GM19239 (cell line): ENCODE measurements around the gene ING5.

Experiments used
- DNase-seq: peaks from one replicate; pipeline ENCODE4 v3.0.0; 2011; ENCODE audit warnings: low spot score; ENCODE audit not compliant: insufficient read length
- FAIRE-seq: peaks from 2 replicates; lab custom pipeline; 2011; peaks lifted over from hg19 to GRCh38; lab: Jason Lieb, UNC

The ING5 gene

DNA sequence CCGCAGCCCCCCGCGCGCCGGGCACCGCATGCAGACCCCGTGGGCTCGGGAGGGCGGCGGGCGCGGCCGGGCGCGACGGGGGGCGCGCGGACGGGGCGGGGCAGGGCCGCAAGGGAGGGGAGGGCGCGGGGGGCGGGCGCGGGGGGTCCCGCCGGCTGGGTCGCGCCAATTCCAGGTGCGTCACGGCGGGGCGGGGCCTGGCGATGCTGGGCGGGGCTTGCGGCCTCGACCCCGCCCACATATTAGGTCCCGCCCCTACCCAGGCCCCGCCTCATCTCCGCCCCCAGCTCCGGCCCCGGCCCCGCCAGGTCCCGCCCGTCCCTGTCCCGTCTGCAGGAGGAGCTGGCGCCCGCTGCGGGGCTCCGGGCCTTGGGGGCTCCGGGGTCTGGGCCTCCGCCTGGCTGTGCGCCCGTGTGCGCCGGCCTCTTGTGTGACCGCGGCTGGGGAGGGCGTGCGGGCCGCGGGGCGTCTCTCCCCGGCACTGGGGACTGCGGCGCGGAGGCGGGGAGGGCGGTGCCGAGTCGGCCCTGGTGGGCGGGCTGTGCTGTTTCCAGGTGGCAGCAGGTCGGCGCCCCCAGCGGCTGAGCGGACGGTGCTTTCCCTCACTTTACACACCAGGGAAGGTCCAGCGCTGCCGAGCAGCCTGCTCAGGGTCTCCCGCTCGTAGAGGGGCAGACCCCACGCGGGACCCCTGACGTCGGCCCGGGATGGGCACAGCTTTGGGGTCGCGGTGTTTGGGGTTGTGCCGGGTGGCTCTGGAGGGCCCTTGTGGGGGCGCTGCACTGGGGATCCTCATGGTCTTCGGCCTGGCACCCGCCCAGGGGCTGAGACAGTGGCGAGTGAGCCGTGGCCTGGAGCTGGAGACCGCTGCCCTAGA lies 554 bp downstream of the ING5 start:
- FAIRE-seq: peak; percentile 71
- DNase-seq: peak; percentile 95

DNA sequence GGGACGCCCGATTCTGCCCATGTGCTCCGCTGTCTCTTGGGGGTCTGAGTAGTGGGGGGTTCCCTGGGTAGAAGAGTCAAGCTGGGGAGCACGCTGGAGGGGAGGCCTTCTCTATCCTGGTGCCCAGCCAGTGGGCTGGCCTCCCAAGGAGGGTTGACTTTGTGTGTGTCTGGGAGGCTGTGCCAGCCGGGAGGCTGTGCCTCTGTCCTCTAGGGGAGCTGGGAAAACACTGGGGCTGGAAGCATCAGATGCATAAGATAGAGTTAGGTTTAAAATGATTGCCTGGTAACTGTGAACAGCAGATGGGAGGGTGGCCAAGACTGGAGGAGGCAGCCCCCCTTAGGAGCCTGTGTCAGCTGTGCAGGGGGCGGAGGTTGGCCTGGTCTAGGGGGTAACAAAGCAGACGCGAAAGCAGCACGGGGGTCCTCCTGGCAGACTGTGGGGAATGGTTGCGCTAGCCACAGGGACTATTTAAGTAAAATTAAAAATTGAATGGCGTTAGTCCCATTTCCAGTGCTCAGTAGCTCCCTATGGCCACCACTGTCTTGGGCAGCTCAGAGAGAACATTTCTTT lies 1.3 kb downstream of the ING5 start:
- DNase-seq (no peak), FAIRE-seq (no peak)

DNA sequence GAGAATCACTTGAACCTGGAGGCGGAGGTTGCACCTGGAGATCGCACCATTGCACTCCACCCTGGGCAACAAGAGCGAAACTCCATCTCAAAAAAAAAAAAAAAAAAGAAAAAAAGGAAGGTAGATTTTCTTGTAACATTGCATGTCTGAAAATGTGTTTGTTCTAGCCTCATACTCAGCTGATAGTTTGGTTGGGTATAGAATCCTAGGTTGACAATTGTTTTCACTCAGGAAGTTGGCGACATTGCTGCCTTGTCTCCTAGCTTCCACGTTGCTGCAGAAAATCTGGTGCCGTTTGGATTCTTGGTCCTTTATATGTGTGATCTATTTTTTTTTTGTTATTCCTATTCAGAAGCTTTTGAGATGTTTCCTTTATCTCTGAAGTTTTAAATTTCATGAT lies 4.7 kb downstream of the ING5 start:
- no peak for DNase-seq
- FAIRE-seq: no peak

DNA sequence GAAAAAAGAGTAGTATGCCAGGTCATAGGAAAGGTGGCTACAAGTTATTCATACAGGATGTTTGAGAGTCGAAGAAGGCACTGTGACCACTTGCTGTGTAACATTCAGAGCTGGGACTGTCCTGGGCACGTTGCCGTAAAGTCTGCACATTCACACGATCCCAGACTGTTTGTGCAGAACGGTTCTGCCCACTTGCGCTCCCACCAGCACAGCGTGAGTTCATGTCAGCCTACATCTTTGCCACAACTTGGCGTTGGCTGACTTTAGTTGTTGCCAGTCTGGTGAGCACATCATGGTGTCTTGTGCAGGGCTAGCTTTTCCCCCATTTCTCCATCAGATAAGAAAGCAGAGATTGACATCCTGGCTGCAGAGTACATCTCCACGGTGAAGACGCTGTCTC lies 7.0 kb downstream of the ING5 start:
- FAIRE-seq (no peak), DNase-seq (no peak)

DNA sequence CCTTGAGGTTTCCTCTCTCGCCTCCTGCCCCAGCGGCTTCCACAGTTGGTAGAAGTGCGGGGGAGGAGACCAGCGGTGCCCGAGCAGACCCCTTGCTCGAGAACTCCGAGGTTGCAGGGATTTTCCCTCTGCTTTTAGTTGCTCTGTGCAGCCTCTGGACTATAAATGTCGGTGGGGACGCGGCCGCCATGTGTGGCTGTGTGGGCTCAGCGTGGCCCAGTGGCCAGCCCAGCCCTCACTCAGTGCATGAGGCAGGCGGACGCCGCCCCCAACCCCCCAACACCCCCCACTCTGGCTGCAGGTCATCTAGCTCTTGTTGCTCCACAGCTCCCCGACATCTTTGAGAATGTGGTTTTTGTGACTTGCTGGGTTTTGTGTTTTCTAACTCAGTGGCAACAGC lies 17.3 kb downstream of the ING5 start:
- DNase-seq (no peak), FAIRE-seq (no peak)

DNA sequence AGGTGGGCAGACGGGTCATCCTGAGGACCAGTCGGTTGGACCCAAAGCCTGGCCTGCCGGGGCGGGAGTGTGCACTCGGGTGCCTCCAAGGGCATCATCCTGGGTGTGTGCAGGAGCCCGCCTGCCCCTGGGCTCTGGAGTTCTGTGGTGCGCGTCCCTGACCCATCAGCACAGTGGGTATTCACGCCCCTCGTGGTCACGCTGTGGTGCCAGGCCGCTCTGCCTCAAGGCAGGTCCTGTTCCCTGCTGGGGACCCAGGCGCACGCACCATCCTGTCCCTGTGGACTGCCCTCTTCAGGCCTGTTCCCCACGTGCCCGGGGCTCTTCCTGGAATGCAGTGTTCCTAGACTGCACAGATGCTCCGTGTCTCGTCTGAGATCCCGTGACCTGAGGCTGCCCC lies 18.3 kb downstream of the ING5 start:
- no peak for FAIRE-seq
- DNase-seq: no peak

DNA sequence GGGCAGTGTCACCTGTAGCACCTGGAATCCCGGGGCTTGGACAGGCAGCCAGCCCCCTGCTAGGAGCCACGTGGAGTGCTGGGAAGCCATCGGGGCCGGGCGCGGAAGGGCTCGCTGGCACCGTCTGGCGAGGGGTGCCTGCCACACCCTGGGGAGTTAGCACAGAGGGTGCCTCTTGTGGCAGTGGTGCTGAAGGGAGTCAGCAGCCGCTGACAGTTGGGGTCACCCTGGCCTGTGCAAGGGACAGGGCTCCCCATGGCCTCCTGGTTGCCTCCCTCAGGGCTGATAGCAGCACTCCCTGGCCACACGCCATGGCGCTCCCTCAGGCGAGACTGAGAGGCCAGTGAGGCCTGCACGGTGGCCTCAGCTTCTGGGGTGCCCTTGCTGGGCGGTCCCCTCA lies 18.7 kb downstream of the ING5 start:
- DNase-seq: no peak
- FAIRE-seq: no peak

DNA sequence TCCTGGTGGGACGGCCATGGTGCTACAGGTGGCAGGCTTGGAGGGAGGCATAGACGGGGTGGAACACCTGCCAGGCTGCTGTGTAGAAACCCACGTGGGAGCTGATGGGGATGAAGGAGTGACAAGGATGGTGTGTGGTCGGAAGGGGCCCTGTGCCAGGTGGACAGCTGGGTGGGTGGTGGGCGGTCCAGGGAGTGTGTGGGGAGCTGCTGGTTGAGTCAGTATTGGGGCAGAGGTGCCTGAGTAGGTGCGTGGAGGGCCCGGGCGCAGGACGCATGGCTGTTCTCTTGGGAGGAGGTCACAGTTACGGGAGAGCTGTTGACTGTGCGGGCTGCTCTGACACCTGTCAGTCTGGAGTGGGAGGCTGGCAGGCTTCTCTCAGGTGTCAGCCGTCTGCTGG lies 20.0 kb downstream of the ING5 start:
- no peak for DNase-seq
- FAIRE-seq: no peak

DNA sequence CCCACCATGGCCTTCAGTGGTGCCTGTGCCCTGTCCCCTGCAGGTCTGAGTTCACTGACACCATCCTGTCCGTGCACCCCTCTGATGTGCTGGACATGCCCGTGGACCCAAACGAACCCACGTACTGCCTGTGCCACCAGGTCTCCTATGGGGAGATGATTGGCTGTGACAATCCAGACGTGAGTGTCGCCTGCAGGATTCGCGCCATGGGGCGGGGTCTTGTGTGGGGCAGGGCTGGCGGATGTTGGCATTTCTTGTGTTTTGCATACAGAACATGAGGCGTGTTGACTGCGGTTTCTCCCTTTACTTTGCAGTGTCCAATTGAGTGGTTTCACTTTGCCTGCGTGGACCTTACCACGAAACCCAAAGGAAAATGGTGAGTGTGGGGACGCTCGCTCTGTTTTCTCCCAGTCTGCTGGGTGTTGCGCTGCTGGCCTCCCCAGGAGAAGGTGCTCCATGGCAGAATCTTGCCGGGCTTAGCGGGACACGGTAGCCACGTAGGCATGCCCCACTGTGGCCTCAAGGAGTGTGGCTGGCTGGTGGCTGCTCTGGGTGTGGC lies 21.1 kb downstream of the ING5 start:
- DNase-seq (no peak), FAIRE-seq (no peak)

DNA sequence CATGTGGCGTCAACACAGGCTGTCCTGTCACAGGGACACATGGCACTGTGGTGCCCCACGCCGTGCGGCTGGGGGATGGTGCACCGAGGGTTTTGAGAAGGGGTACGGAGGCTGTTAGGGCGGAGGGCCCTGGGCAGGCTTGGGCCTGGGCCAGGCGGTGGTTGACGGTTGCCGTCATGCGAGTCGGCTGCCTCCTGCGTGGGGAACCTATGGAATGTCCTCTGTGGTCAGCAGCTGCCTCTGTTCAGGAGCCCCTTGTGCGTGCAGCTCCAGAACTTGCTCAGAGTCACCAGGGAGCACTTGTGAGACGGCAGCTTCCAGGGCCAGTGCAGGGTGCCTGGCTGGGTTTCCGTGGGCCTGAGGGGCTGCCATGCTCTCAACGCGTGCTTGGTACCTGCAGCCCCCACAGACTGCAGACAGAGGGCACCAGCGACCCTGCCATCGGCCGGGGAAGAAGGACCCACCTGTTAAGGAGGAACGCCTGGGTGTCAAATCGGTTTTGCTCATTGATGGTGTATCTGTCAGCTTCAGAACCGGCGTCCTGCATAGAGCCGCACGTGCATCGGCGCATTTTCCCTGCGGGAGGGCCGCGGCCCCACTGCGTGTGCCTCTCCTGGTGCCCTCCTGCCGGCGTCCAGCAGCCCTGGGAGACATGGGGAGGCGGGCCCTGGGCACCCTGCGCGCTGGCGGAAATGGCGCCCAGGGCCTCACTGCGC lies 22.6 kb downstream of the ING5 start:
- DNase-seq: no peak
- FAIRE-seq: no peak

DNA sequence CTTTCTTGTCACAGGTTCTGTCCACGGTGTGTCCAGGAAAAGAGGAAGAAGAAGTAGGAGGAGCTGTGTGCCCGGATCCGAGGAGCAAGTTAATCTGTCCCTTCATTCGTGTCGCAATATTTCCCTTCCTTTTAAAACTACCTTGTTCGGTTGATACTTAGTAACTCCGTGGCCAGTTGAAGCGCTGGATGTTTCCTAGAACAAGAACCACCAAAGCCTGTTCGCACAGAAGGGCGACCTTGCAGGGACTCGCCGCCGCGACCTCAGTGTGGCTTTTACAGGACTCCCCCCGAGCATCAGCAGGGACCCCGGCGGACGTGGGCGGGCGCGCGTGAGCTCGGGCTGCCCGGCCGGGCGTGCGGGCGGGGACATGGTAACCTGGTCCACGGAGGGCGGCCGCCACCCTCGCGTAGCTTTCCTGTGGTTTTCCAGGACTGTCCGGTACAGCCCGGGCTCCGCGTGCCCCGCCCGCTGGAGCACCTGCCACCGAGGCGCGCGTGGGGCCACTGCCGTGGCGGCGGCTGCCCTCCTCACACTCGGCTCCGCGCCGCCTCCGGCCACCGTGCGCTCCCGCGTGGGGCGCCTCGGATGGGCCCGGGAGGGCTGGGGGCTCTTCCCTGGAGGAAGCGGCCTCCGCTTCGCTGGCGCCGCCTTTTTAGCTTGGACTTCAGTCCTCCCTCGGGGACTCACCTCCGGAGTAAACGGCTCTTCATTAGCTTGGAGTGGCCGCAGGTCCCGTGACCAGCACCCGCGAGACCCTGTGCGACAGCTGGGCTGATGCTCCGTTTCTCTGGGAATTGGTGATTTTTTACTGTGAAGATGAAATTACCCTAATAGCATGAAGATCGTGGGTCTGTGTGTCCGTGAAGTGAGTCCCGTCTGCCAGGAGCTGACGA lies 23.4 kb downstream of the ING5 start:
- DNase-seq (no peak), FAIRE-seq (no peak)

DNA sequence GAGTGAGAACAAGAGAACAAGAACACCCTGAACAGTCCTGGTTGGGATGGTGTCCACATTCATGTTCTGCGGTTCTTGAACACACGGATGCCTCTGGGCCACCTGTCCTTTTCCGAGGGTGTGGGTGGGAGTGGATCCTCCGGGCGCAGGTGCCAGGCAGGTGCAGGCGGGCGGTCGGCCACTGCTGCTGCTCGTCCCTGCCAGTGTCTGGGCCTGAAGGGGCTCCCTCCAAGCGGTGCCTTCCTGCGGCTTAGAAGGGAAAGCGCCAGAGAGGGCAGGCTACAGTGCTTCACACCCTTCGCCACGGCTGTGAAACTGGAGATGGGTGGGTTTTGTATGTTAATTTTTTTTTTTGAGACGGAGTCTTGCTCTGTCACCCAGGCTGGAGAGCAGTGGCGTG lies 24.6 kb downstream of the ING5 start:
- no peak for DNase-seq

DNA sequence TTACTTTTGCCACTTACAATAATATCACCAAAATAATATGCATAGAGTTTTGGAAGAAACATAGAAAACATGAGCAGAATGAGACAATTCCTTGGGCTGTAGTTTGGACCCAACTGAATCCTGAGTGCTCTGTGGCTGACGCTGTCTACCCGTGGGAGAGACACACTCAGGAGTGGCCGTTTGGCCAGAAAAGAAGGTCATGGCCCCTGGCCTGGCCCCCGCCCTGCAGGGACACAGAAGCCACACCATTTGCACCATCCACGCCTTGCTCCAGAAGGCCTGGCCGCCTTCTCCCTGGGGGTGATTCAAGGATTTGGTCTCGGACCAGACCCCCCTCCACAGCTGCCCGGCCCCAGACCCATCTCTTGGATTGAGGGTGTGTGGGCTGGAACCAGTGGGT lies 26.2 kb downstream of the ING5 start:
- no peak for FAIRE-seq
- DNase-seq: no peak

More for the DNA sequence above, 24.6 kb downstream of the ING5 start:
- FAIRE-seq: no peak

DNA sequence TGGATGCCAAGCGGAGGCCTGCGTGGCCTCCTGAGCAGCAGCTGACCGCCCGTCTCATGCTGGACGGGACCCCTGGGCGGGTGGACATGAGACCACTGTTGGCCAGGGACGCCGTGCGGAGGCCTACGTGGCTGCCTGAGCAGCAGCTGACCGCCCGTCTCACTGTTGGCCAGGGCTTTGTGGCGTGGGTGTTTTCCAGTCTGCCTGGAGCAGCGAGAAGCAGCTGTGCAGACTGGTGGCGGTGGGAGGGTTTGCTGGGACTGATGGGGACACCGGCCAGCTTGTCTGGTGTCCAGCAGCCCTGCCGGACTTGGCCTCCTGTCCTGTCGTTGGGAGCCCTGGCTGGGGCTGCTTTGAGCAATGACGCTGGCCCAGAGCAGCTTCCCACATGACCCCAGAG lies 26.8 kb downstream of the ING5 start:
- no peak for FAIRE-seq

DNA sequence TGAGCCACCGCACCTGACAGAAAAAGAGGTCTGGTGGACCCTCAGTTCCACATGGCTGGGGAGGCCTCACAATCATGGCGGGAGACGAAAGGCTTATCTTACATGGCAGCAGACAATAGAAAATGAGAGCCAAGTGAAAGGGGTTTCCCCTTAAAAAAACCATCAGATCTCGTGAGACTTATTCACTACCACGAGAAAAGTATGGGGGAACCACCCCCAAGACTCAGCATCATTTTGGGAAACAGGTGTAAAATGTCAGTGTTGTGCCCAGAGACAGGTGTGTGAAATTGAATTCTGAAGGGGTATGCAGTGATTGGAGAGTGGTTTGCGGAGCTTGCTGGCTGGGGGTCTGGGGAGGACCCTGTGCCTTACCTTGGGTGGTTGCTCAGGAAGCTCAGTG lies 28.0 kb downstream of the ING5 start:
- FAIRE-seq (peak; percentile 66), DNase-seq (no peak)

More for the DNA sequence above, 26.8 kb downstream of the ING5 start:
- no peak for DNase-seq

DNA sequence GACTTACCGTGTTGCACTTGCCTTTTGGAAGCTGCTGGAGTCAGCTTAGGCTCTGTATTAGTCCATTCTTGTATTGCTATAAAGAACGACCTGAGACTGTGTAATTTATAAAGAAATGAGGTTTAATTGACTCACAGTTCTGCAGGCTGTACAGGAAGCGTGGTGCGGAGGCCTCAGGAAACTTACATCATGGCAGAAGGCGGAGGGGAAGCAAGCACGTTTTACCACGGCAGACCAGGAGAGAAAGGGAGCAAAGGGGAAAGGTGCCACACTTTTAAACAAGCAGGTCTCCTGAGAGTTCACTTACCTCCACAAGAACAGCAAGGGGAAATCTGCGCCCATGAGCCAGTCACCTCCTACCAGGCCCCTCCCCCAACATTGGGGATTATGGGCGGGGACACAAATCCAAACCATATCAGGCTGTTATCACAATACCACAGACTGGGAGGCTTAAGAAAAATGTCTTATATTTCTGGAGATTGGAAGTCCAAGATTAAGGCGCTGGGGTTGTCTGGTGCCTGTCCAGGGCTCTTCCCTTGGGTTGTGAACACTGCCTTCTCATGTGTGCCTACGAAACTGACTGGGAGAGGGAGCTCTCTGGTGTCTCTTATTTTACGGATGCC lies 28.9 kb downstream of the ING5 start:
- FAIRE-seq: no peak
- no peak for DNase-seq

DNA sequence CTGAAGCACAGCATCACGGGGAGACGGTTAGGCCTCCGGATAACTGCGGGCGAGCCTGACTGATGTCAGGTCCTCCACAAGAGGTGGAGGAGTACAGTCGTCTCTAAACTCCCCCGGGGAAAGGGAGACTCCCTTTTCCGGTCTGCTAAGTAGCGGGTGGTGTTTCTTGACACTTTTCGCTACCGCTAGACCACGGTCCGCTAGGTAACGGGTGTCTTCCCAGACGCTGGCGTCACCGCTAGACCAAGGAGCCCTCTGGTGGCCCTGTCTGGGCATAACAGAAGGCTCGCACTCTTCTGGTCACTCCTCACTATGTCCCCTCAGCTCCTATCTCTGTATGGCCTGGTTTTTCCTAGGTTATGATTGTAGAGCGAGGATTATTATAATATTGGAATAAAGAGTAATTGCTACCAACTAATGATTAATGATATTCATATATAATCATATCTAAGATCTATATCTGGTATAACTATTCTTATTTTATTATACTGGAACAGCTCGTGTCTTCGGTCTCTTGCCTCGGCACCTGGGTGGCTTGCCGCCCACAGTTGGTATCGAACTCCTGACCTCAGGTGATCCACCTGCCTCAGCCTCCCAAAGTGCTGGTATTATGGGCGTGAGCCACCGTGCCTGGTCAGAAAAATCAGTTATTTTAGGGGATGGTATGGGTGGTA lies 30.8 kb downstream of the ING5 start:
- FAIRE-seq (peak; percentile 92), DNase-seq (peak; percentile 29)

DNA sequence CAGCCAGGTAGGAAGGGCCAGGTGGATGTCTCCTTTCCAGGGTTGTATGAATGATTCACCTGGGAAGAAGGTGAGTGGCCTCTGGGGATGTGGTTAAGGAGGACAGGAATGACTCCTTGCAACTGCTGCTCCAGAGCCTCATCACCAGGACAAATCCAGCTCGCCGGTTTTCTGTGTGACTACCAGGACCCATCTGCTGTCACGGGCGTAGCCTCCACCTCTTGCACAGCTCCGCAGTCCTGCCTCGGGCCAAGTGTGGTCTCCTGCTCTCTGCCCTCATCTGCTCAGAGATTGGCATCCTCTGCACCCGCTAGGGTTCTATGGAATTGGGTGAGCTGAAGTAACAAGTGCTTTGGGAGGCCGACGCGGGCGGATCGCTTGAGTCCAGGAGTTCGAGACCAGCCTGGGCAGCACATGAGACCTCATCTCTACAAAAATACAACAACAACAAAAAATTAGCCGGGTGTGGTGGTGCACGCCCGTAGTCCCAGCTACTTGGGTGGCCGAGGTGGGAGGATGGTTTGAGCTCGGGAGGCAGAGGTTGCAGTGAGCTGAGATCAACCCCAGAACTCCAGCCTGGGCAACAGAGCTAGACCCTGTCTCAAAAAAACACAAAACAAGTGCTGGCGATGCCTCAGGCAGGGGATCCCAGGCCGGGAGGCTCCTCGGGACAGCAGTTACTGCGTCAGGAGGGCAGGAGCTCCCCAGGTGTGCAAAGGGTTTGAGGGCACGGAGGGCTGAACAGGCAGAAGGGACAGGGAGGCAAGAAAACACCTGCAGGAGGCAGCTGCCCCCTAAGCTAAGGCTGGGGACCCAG lies 31.8 kb downstream of the ING5 start:
- DNase-seq: no peak
- FAIRE-seq: peak; percentile 28
